ELF-1 (cell line): ENCODE results near the gene MSI2.

Experiments
- DNase-seq: peaks from one replicate; pipeline ENCODE4 v3.0.0-alpha.2; 2016; ENCODE audit warnings: low read depth, low spot score

MSI2 gene

GRCh38 chr17:57454729-57455062 is 198.4 kb downstream of the MSI2 start:
- no peak for DNase-seq

GRCh38 chr17:57455063-57455914 is 199.0 kb downstream of the MSI2 start:
- no peak for DNase-seq

GRCh38 chr17:57456622-57457021 is 200.3 kb downstream of the MSI2 start:
- no peak for DNase-seq

GRCh38 chr17:57457188-57457587 is 200.9 kb downstream of the MSI2 start:
- DNase-seq = no peak

GRCh38 chr17:57458718-57459285 is 202.5 kb downstream of the MSI2 start:
- DNase-seq = no peak

- DNase-seq = no peak
Observed at GRCh38 chr17:57459286-57459915, 203.1 kb downstream of the MSI2 start.

- DNase-seq = no peak
Observed at GRCh38 chr17:57461082-57461481, 204.8 kb downstream of the MSI2 start.

- no peak for DNase-seq
Observed at GRCh38 chr17:57462007-57462579, 205.8 kb downstream of the MSI2 start.

GRCh38 chr17:57463103-57463885 is 207.0 kb downstream of the MSI2 start:
- DNase-seq = no peak

- DNase-seq = no peak
Observed at GRCh38 chr17:57464191-57464864, 208.0 kb downstream of the MSI2 start.

- no peak for DNase-seq
Observed at GRCh38 chr17:57465610-57466009, 209.3 kb downstream of the MSI2 start.

- peak; percentile 55 for DNase-seq
Observed at GRCh38 chr17:57466017-57466471, 209.7 kb downstream of the MSI2 start.

- no peak for DNase-seq
Observed at GRCh38 chr17:57466521-57466920, 210.2 kb downstream of the MSI2 start.

- DNase-seq = no peak
Observed at GRCh38 chr17:57467226-57467625, 210.9 kb downstream of the MSI2 start.

GRCh38 chr17:57467801-57468200 is 211.5 kb downstream of the MSI2 start:
- no peak for DNase-seq

- DNase-seq = no peak
Observed at GRCh38 chr17:57468932-57469775, 212.8 kb downstream of the MSI2 start.

GRCh38 chr17:57470906-57471305 is 214.6 kb downstream of the MSI2 start:
- no peak for DNase-seq

GRCh38 chr17:57471868-57472368 is 215.6 kb downstream of the MSI2 start:
- peak; percentile 52 for DNase-seq

- no peak for DNase-seq
Observed at GRCh38 chr17:57475796-57476195, 219.5 kb downstream of the MSI2 start.
